Nephron progenitor cell (in vitro differentiated cells): ENCODE results near the gene ZNF467.

Experiments
- DNase-seq: peaks from one replicate; pipeline ENCODE4 v3.0.0; 2021
- H3K27ac Mint-ChIP-seq: 2 replicates; pipeline ENCODE4 v1.8.0; 2021; ENCODE audit warnings: mild to moderate bottlenecking, moderate library complexity, mixed read lengths
- H3K27me3 Mint-ChIP-seq: 2 replicates; pipeline ENCODE4 v1.8.0; 2021; ENCODE audit warnings: mild to moderate bottlenecking, low read depth, mixed read lengths; ENCODE audit not compliant: poor library complexity
- H3K36me3 Mint-ChIP-seq: 2 replicates; pipeline ENCODE4 v1.8.0; 2021; ENCODE audit warnings: low read depth, mixed read lengths
- H3K4me1 Mint-ChIP-seq: 2 replicates; pipeline ENCODE4 v1.8.0; 2021; ENCODE audit warnings: mixed read lengths
- H3K4me3 Mint-ChIP-seq: 2 replicates; pipeline ENCODE4 v1.8.0; 2021; ENCODE audit warnings: mild to moderate bottlenecking, moderate library complexity, mixed read lengths
- H3K9me3 Mint-ChIP-seq: 2 replicates; pipeline ENCODE4 v1.8.0; 2021; ENCODE audit warnings: mild to moderate bottlenecking, moderate library complexity, mixed read lengths
- TF ChIP-seq, protein P1 (sequence below): fragments of 200-600 bp; sonication (generic); IDR thresholded peaks from 2 replicates; pipeline ENCODE4 v1.5.0; 2021; ENCODE audit warnings: antibody characterized with exemption

Gene ZNF467

DNA sequence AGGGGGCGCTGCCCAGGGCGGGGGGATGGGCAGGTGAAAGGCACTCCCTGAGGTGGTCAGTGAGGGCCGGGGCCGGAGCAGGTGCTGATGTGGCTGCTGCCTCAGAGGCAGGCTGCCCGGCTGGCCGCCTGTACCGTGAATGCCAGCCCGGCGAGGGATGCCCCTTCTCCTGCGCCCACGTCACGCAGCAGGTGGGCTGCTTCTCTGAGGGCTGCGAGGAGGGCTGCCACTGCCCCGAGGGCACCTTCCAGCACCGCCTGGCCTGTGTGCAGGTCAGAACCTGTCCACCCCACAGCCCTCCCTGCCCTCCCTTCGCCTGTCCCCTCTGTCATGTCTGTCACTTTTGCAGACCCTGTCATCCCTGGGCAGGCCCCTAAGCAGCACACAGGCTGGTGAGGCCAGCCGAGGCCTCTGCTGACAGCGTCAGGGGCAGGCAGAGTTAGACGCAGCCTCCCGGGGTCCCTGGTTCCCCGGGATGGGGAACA is 42.9 kb upstream of the ZNF467 start:
- no peaks in the 10 kb centered on the region for H3K36me3 Mint-ChIP-seq
- DNase-seq = no peak
- H3K9me3 Mint-ChIP-seq = no peaks in the 10 kb centered on the region
- H3K4me3 Mint-ChIP-seq = no peak overlapping the region
- TF ChIP-seq, protein P1, sequence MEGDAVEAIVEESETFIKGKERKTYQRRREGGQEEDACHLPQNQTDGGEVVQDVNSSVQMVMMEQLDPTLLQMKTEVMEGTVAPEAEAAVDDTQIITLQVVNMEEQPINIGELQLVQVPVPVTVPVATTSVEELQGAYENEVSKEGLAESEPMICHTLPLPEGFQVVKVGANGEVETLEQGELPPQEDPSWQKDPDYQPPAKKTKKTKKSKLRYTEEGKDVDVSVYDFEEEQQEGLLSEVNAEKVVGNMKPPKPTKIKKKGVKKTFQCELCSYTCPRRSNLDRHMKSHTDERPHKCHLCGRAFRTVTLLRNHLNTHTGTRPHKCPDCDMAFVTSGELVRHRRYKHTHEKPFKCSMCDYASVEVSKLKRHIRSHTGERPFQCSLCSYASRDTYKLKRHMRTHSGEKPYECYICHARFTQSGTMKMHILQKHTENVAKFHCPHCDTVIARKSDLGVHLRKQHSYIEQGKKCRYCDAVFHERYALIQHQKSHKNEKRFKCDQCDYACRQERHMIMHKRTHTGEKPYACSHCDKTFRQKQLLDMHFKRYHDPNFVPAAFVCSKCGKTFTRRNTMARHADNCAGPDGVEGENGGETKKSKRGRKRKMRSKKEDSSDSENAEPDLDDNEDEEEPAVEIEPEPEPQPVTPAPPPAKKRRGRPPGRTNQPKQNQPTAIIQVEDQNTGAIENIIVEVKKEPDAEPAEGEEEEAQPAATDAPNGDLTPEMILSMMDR = no peak
- H3K27ac Mint-ChIP-seq = no peak overlapping the region
- H3K27me3 Mint-ChIP-seq = peaks cover 4% of the 10 kb centered on the region
- peaks cover 18% of the 10 kb centered on the region for H3K4me1 Mint-ChIP-seq

DNA sequence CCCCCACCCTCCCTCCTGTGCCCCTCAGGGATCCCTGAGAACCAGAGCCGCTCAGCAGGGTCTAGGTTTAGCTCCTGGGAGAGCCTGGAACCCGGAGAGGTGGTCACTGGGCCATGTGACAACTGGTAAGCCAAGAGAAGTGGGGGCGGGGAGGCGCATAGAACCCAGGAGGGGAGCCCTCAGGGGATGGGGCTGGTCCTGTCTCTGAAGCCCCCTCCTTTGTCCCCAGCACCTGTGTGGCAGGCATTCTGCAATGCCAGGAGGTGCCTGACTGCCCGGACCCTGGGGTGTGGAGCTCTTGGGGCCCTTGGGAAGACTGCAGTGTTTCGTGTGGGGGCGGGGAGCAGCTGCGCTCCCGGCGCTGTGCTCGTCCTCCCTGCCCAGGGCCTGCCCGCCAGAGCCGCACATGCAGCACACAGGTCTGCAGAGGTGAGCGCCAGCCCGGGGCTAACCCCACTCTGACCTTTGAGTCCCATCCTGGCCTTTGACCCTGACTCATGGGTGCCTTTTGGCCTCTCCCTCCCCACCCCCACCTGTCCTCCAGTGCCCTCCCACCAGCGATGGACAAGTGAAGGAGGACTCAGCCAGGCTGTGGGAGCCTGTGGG is 42.4 kb upstream of the ZNF467 start:
- H3K4me3 Mint-ChIP-seq = no peak overlapping the region
- DNase-seq = no peak
- peaks cover 20% of the 10 kb centered on the region for H3K4me1 Mint-ChIP-seq
- no peaks in the 10 kb centered on the region for H3K9me3 Mint-ChIP-seq
- H3K27ac Mint-ChIP-seq = no peak overlapping the region
- TF ChIP-seq, protein P1 = no peak
- H3K36me3 Mint-ChIP-seq = no peaks in the 10 kb centered on the region
- peaks cover 4% of the 10 kb centered on the region for H3K27me3 Mint-ChIP-seq

DNA sequence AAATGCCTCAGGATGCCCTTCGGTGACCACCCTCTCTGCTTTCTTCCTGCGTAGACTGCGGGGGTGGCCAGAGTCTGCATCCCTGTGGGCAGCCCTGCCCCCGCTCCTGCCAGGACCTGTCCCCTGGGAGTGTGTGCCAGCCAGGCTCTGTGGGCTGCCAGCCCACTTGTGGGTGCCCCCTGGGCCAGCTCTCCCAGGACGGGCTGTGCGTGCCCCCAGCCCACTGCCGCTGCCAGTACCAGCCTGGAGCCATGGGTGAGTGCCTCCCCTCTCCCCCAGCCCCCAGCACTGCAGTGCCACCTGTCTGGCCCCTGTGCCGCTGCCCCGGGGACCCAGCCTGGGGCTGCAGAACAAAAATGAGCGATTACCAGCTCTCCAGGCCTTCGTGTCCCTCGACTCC is 41.7 kb upstream of the ZNF467 start:
- peak overlapping the region; percentile 48 for H3K4me3 Mint-ChIP-seq
- peak overlapping the region; percentile 54 for H3K27ac Mint-ChIP-seq
- H3K36me3 Mint-ChIP-seq = no peaks in the 10 kb centered on the region

DNA sequence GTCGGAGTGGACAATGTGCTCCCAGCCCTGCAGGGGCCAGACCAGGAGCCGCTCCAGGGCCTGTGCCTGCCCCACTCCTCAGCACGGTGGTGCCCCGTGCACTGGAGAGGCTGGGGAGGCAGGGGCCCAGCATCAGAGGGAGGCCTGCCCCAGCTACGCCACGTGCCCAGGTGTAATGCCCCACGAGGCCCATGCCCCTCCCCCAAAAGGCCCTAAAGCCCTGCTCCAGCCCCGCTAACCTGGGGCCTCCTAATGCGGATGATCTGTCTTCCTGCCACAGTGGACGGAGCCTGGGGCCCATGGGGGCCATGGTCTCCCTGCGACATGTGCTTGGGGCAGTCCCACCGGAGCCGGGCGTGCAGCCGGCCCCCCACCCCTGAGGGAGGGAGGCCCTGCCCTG is 41.1 kb upstream of the ZNF467 start:
- Mint-ChIP-seq H3K4me1 (peaks cover 31% of the 10 kb centered on the region), H3K27me3 (peaks cover 4% of the 10 kb centered on the region), H3K9me3 (no peaks in the 10 kb centered on the region), H3K27ac (no peak overlapping the region), H3K4me3 (no peak overlapping the region), H3K36me3 (no peaks in the 10 kb centered on the region)
- TF ChIP-seq, protein P1 = no peak
- no peak for DNase-seq

More for the DNA sequence above, 41.7 kb upstream of the ZNF467 start:
- Mint-ChIP-seq H3K4me1 (peaks cover 25% of the 10 kb centered on the region), H3K27me3 (peaks cover 4% of the 10 kb centered on the region), H3K9me3 (no peaks in the 10 kb centered on the region)
- no peak for DNase-seq
- TF ChIP-seq, protein P1 = no peak

DNA sequence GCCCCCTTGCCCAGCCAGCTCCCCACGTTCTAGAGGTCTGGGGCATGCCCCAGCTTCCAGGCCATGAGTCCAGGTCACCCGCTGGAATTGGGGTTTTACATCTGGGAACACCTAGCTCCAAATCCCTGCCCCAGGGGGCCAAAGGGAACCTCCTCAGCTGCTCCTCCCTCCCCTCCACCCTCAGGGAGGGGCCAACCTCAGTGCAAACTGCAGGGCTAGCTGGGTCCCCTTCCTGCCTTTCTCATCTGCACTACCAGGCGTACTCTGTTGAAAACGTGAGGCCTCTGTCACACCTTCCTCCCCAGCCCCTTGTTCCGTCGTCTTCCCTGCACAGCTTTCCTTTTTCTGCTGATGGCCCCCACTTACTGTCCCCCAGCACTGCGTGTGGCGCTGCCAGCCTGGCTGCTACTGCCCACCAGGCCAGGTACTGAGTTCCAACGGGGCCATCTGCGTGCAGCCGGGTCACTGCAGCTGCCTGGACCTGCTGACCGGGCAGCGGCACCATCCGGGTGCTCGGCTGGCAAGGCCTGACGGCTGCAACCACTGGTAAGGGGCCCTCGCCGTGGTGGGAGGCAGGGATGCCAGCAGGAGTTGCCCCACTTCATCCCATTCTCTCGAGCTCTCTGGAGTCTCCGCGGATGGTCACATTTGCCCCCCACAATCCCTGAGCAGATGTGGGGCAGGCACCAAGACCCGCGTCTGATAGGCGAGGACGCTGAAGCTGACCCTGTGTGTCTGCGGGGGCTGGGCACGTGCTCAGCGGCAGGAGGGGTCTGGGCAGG is 40.1 kb upstream of the ZNF467 start:
- H3K27me3 Mint-ChIP-seq = peaks cover 6% of the 10 kb centered on the region
- H3K4me3 Mint-ChIP-seq = no peak overlapping the region
- H3K27ac Mint-ChIP-seq = no peak overlapping the region
- no peak for DNase-seq
- TF ChIP-seq, protein P1 = no peak
- peaks cover 31% of the 10 kb centered on the region for H3K4me1 Mint-ChIP-seq
- H3K9me3 Mint-ChIP-seq = no peaks in the 10 kb centered on the region
- no peaks in the 10 kb centered on the region for H3K36me3 Mint-ChIP-seq
